NCI-H748 (cell line): Measurements from ENCODE around the gene NRCAM.

Experiments used
- DNase-seq: peaks from one replicate; lab custom pipeline; 2025; ENCODE audit not compliant: unreplicated experiment; lab: John Stamatoyannopoulos, UW

Gene NRCAM

GRCh38 chr7:108108131-108108530 is 348.1 kb downstream of the NRCAM start:
- DNase-seq, result no peak

- DNase-seq, result no peak
Observed at GRCh38 chr7:108104324-108104723, 351.9 kb downstream of the NRCAM start.

- no peak for DNase-seq
Observed at GRCh38 chr7:108103558-108104298, 352.5 kb downstream of the NRCAM start.

- no peak for DNase-seq
Observed at GRCh38 chr7:108102671-108103312, 353.4 kb downstream of the NRCAM start.

- no peak for DNase-seq
Observed at GRCh38 chr7:108101759-108102158, 354.5 kb downstream of the NRCAM start.

- no peak for DNase-seq
Observed at GRCh38 chr7:108099713-108100112, 356.5 kb downstream of the NRCAM start.

GRCh38 chr7:108097703-108098102 is 358.5 kb downstream of the NRCAM start:
- DNase-seq, result no peak
